Measurements from ENCODE around the gene UBR4. TPM values are rescaled to one million over a fixed set of nuclear protein-coding genes. Genes with fewer than 3 reads are reported as not detected.

Gene UBR4
- total RNA-seq, 2 experiments from 2014 or later = 121 to 126 TPM

GRCh38 chr1:19121192-19121591, 88.9 kb downstream of the UBR4 start:
- ChIA-PET POLR2A (no interaction called here), CTCF (ENCODE audit: unreplicated experiment) (no interaction called here)
- no TSS peak for BruUV-seq (replicated peaks)
- intact Hi-C loops (cut with micrococcal nuclease; ENCODE audit: unreplicated experiment) = no loop called here
- H3K4me3 ChIP-seq (ENCODE audit: low read depth, low read length, poor library complexity, severe bottlenecking) = no peak overlapping the region
- no peak overlapping the region for H3K4me2 ChIP-seq (ENCODE audit: low read length)
- H3K79me2 ChIP-seq (ENCODE audit: insufficient read depth, low read depth, low read length) = no peaks in the 10 kb centered on the region
- H3K9me3 ChIP-seq (ENCODE audit: low read length) = no peaks in the 10 kb centered on the region
- no peaks in the 10 kb centered on the region for H3K9me2 ChIP-seq (ENCODE audit: insufficient read depth, low read length)
- H3K36me3 ChIP-seq (ENCODE audit: insufficient read depth, low read length) = peaks cover 99% of the 10 kb centered on the region
- H3K4me1 ChIP-seq (ENCODE audit: insufficient read depth, low read length, poor library complexity, severe bottlenecking) = no peaks in the 10 kb centered on the region
- TF ChIP-seq CTCF (conservative IDR thresholded peaks at IDR 0.05; ENCODE audit: low read length) (no peak), EZH2phosphoT487 (IDR thresholded peaks at IDR 0.05; ENCODE audit: borderline replicate concordance, low read depth, low read length) (no peak)
- H2AFZ ChIP-seq (ENCODE audit: low read length) = no peak overlapping the region
- DNase-seq (ENCODE audit: low spot score) = no peak
- no peaks in the 10 kb centered on the region; the same call in 1 of the 2 replicates for H4K20me1 ChIP-seq (ENCODE audit: insufficient read depth, low read length)
- no peak overlapping the region for H3K27ac ChIP-seq (ENCODE audit: low read depth, low read length, poor library complexity, severe bottlenecking)

GRCh38 chr1:19120070-19120469, 90.0 kb downstream of the UBR4 start:
- BruUV-seq (replicated peaks) = no TSS peak
- Histone ChIP-seq H3K9me2 (ENCODE audit: insufficient read depth, low read length) (no peaks in the 10 kb centered on the region), H4K20me1 (ENCODE audit: insufficient read depth, low read length) (no peaks in the 10 kb centered on the region; the same call in 1 of the 2 replicates), H3K4me2 (ENCODE audit: low read length) (no peak overlapping the region), H3K79me2 (ENCODE audit: insufficient read depth, low read depth, low read length) (no peaks in the 10 kb centered on the region), H3K9me3 (ENCODE audit: low read length) (no peaks in the 10 kb centered on the region), H3K36me3 (ENCODE audit: insufficient read depth, low read length) (peaks cover 99% of the 10 kb centered on the region), H2AFZ (ENCODE audit: low read length) (no peak overlapping the region), H3K27ac (ENCODE audit: low read depth, low read length, poor library complexity, severe bottlenecking) (no peak overlapping the region), H3K4me3 (ENCODE audit: low read depth, low read length, poor library complexity, severe bottlenecking) (no peak overlapping the region), H3K4me1 (ENCODE audit: insufficient read depth, low read length, poor library complexity, severe bottlenecking) (no peaks in the 10 kb centered on the region)
- DNase-seq (ENCODE audit: low spot score) = no peak
- TF ChIP-seq EZH2phosphoT487 (IDR thresholded peaks at IDR 0.05; ENCODE audit: borderline replicate concordance, low read depth, low read length) = no peak
- no peak for TF ChIP-seq CTCF (conservative IDR thresholded peaks at IDR 0.05; ENCODE audit: low read length)
- intact Hi-C loops (cut with micrococcal nuclease; ENCODE audit: unreplicated experiment) = no loop called here
- ChIA-PET POLR2A (no interaction called here), CTCF (ENCODE audit: unreplicated experiment) (no interaction called here)

GRCh38 chr1:19115082-19115808, 94.8 kb downstream of the UBR4 start:
- Histone ChIP-seq H3K9me2 (ENCODE audit: insufficient read depth, low read length) (no peaks in the 10 kb centered on the region), H2AFZ (ENCODE audit: low read length) (no peak overlapping the region), H3K79me2 (ENCODE audit: insufficient read depth, low read depth, low read length) (no peaks in the 10 kb centered on the region), H3K27ac (ENCODE audit: low read depth, low read length, poor library complexity, severe bottlenecking) (no peak overlapping the region), H3K4me2 (ENCODE audit: low read length) (no peak overlapping the region), H3K4me3 (ENCODE audit: low read depth, low read length, poor library complexity, severe bottlenecking) (no peak overlapping the region), H4K20me1 (ENCODE audit: insufficient read depth, low read length) (no peaks in the 10 kb centered on the region), H3K36me3 (ENCODE audit: insufficient read depth, low read length) (peaks cover 99% of the 10 kb centered on the region), H3K9me3 (ENCODE audit: low read length) (no peaks in the 10 kb centered on the region), H3K4me1 (ENCODE audit: insufficient read depth, low read length, poor library complexity, severe bottlenecking) (no peaks in the 10 kb centered on the region)
- intact Hi-C loops (cut with micrococcal nuclease; ENCODE audit: unreplicated experiment) = no loop called here
- DNase-seq (ENCODE audit: low spot score) = no peak
- no TSS peak for BruUV-seq (replicated peaks)
- ChIA-PET CTCF (ENCODE audit: unreplicated experiment) (no interaction called here), POLR2A (no interaction called here)
- TF ChIP-seq EZH2phosphoT487 (IDR thresholded peaks at IDR 0.05; ENCODE audit: borderline replicate concordance, low read depth, low read length) (no peak), CTCF (conservative IDR thresholded peaks at IDR 0.05; ENCODE audit: low read length) (no peak)

Measured in OCI-LY7 (cell line).